ENCODE results near the gene NKIRAS1. TPM values are rescaled to one million over a fixed set of nuclear protein-coding genes. Genes with fewer than 3 reads are reported as not detected.

NKIRAS1 gene
- total RNA-seq, 4 donors from 2014 or later = 25.1 to 42.1 (median 34.7) TPM

DNA sequence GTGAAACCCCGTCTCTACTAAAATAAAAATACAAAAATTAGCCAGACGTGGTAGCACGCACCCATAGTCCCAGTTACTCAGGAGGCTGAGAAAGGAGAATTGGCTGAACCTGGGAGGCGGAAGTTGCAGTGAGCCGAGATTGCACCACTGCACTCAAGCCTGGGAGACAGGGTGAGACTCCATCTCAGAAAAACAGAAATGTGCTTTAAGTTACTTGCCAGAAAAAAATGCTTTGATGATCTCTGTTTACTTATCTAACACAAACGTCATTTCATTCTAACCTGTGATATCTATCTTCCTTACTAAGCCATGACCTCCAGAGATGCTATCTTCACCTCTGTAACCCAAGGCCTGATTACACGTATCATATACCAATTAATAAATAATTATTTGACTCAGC lies 7.4 kb downstream of the NKIRAS1 start:
- peaks cover 0 to 17% of the 10 kb centered on the region in 2 donors for H3K36me3 ChIP-seq
- no peak overlapping the region for H3K27ac ChIP-seq
- no peaks in the 10 kb centered on the region for H3K27me3 ChIP-seq
- intact Hi-C loops (cut with DNase I; ENCODE audit: low total_unique reads) = no loop called here
- no peak for DNase-seq
- no peak overlapping the region for H3K4me3 ChIP-seq
- ATAC-seq = no peak
- H3K4me1 ChIP-seq = peaks cover under 1 to 8% of the 10 kb centered on the region in 2 donors
- H3K9me3 ChIP-seq = no peaks in the 10 kb centered on the region
- TF ChIP-seq CTCF (IDR thresholded peaks at IDR 0.05 in 4 of 5, conservative IDR thresholded peaks at IDR 0.05 in 1 of 5) (no peak), POLR2A (IDR thresholded peaks at IDR 0.05) (no peak)
- in situ Hi-C loops (cut with MboI; ENCODE audit: low sequenced_read_pairs in 4 of 4) = no loop called here

GRCh38 chr3:23904545-23904944 lies 12.2 kb downstream of the NKIRAS1 start:
- TF ChIP-seq CTCF (IDR thresholded peaks at IDR 0.05 in 4 of 5, conservative IDR thresholded peaks at IDR 0.05 in 1 of 5) (no peak), POLR2A (IDR thresholded peaks at IDR 0.05) (no peak)
- DNase-seq (no peak), ATAC-seq (no peak)
- Histone ChIP-seq H3K27me3 (no peaks in the 10 kb centered on the region), H3K27ac (no peak overlapping the region), H3K36me3 (peaks cover 0 to 19% of the 10 kb centered on the region in 2 donors), H3K9me3 (no peaks in the 10 kb centered on the region), H3K4me3 (no peak overlapping the region), H3K4me1 (no peaks in the 10 kb centered on the region)
- intact Hi-C loops (cut with DNase I; ENCODE audit: low total_unique reads) (no loop called here), in situ Hi-C loops (cut with MboI; ENCODE audit: low sequenced_read_pairs in 4 of 4) (no loop called here)

GRCh38 chr3:23900744-23901143 lies 16.0 kb downstream of the NKIRAS1 start:
- peaks cover 0 to 22% of the 10 kb centered on the region in 2 donors for H3K36me3 ChIP-seq
- no peak overlapping the region for H3K4me3 ChIP-seq
- DNase-seq (no peak), ATAC-seq (no peak)
- H3K9me3 ChIP-seq = no peaks in the 10 kb centered on the region
- no peak for TF ChIP-seq CTCF (IDR thresholded peaks at IDR 0.05 in 4 of 5, conservative IDR thresholded peaks at IDR 0.05 in 1 of 5)
- no peak for TF ChIP-seq POLR2A (IDR thresholded peaks at IDR 0.05)
- H3K27ac ChIP-seq = no peak overlapping the region
- in situ Hi-C loops (cut with MboI; ENCODE audit: low sequenced_read_pairs in 4 of 4) (no loop called here), intact Hi-C loops (cut with DNase I; ENCODE audit: low total_unique reads) (no loop called here)
- no peaks in the 10 kb centered on the region for H3K27me3 ChIP-seq
- no peaks in the 10 kb centered on the region for H3K4me1 ChIP-seq

- no peaks in the 10 kb centered on the region for H3K27me3 ChIP-seq
- in situ Hi-C loops (cut with MboI; ENCODE audit: low sequenced_read_pairs in 4 of 4) (loop anchor here in 2 of 4 donors (25.0 kb wide), 2 partner anchors 342 to 792 kb away; no protein-coding TSS in a partner anchor), intact Hi-C loops (cut with DNase I; ENCODE audit: low total_unique reads) (no loop called here)
- no peak overlapping the region for H3K4me3 ChIP-seq
- no peak for ATAC-seq
- H3K27ac ChIP-seq = no peak overlapping the region
- TF ChIP-seq CTCF (IDR thresholded peaks at IDR 0.05 in 4 of 5, conservative IDR thresholded peaks at IDR 0.05 in 1 of 5) (no peak), POLR2A (IDR thresholded peaks at IDR 0.05) (no peak)
- H3K4me1 ChIP-seq = peaks cover 0 to 2% of the 10 kb centered on the region in 2 donors
- H3K36me3 ChIP-seq = peaks cover 0 to 23% of the 10 kb centered on the region in 2 donors
- no peak for DNase-seq
- no peaks in the 10 kb centered on the region for H3K9me3 ChIP-seq
Observed at GRCh38 chr3:23895181-23895580, 21.6 kb downstream of the NKIRAS1 start.
